Medulla oblongata (tissue), 1 donor: ENCODE data around the gene CRIP1.

Experiments
- DNase-seq: peaks from one replicate; pipeline ENCODE4 v3.0.0-alpha.2; 2015; ENCODE audit errors: extremely low spot score

The CRIP1 gene

GRCh38 chr14:105492031-105492970 lies 5.6 kb downstream of the CRIP1 start:
- no peak for DNase-seq

- DNase-seq: no peak
Measured at GRCh38 chr14:105492971-105493871, 6.5 kb downstream of the CRIP1 start.

- DNase-seq: no peak
Measured at GRCh38 chr14:105493921-105494605, 7.4 kb downstream of the CRIP1 start.

- no peak for DNase-seq
Measured at GRCh38 chr14:105494606-105494929, 7.9 kb downstream of the CRIP1 start.

GRCh38 chr14:105495101-105495989 lies 8.7 kb downstream of the CRIP1 start:
- no peak for DNase-seq

GRCh38 chr14:105495990-105496830 lies 9.5 kb downstream of the CRIP1 start:
- DNase-seq: no peak

- DNase-seq: no peak
Measured at GRCh38 chr14:105496831-105497591, 10.3 kb downstream of the CRIP1 start.

- DNase-seq: no peak
Measured at GRCh38 chr14:105497671-105498429, 11.2 kb downstream of the CRIP1 start.

GRCh38 chr14:105498430-105499255 lies 12.0 kb downstream of the CRIP1 start:
- peak; percentile 69 for DNase-seq

- peak; percentile 95 for DNase-seq
Measured at GRCh38 chr14:105499256-105500035, 12.8 kb downstream of the CRIP1 start.

- DNase-seq: no peak
Measured at GRCh38 chr14:105500036-105500725, 13.5 kb downstream of the CRIP1 start.

- DNase-seq: no peak
Measured at GRCh38 chr14:105500726-105501101, 14.0 kb downstream of the CRIP1 start.

- DNase-seq: no peak
Measured at GRCh38 chr14:105501504-105502291, 15.0 kb downstream of the CRIP1 start.

GRCh38 chr14:105502446-105503295 lies 16.0 kb downstream of the CRIP1 start:
- no peak for DNase-seq

GRCh38 chr14:105503296-105503640 lies 16.6 kb downstream of the CRIP1 start:
- DNase-seq: no peak
